Cardiac ventricle fibroblast (primary cell): ENCODE measurements around the gene FGF13. TPM values are rescaled to one million over a fixed set of nuclear protein-coding genes. Genes with fewer than 3 reads are reported as not detected.

Source experiments
- total RNA-seq: library from RNA; depleted of rRNA; stranded (reverse); fragments of >200 nt; gene quantifications from 2 replicates; pipeline ENCODE4 v1.2.3, GENCODE V29; 2015

FGF13 gene
- total RNA-seq: not detected in 2 replicates

DNA sequence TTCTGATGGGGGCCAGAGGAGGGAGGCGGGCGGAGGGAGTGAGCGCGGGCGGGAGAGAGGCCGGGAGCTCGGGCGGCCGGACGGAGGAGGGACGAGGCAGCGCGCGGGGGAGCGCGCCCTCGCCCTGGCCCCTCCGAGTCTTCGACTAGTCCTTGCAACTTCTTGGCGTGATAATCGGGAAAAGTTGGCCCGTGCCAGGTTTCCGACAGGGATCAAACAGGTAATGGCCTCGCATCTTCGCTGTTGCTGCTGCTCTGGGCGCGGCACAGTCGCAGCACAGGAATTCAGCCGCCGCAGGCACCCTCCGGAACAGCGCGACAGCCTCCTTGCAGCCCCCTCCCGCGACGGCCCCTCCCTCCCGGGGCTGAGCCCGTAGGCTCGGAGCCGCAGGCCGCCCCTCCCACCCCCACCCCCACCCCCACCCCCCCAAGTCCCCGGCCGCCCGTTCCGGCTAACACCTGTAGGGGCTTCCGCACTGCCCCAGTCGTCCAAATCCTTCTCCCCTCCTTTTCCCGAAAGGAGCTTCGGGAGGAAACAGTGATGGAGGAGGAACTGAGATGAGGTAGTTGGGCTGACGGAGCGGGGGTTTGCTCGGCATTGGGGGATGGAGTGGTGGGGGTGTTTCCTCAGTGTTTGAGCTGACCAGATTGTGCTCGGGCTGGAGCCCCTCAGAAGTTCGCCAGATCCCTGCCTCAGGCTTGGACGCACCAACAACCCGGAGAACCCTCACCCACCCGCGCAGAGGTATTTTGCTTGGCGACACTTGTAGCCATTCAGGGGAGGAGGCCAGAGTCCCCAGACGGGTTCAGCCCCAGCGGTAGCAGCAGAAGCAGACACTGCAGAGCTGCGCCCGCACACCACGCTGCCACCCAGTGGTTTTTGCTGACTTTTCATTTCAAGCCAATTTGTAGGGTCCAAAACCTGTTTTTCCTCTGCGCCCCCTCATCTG lies at the start of gene FGF13:
Gene FGF13 (minus strand): TSS at position 319 of the 949 bp plus-strand sequence. CDS start 714 bp downstream, outside the sequence.

